Right lobe of liver (tissue), 4 donors: ENCODE results near the gene STRBP.

Experiments
- POLR2A ChIP-seq: fragments of 450-650 bp; IDR thresholded peaks from one replicate; pipeline ENCODE4 v1.6.1; 2017; ENCODE audit warnings: antibody characterized with exemption, mild to moderate bottlenecking
- TF ChIP-seq, protein P1 (sequence below), 4 donors: fragments of 200-600 bp in 3 of 4; fragments of 450-650 bp in 1 of 4; IDR thresholded peaks; one replicate each; pipeline versions ENCODE4 v1.5.1 to v1.8.0; 2016 to 2022; ENCODE audit warnings: antibody characterized with exemption in 4 of 4, mild to moderate bottlenecking in 2 of 4
- donor health status: DM: no; HTN: no; CAD: no.
- donor health status: DM: no; HTN: no; CAD: no.
- donor health status: DM: no; HTN: yes; CAD: no.

GRCh38 chr9:123286324-123286723, 17.9 kb upstream of the STRBP start:
- TF ChIP-seq, protein P1, sequence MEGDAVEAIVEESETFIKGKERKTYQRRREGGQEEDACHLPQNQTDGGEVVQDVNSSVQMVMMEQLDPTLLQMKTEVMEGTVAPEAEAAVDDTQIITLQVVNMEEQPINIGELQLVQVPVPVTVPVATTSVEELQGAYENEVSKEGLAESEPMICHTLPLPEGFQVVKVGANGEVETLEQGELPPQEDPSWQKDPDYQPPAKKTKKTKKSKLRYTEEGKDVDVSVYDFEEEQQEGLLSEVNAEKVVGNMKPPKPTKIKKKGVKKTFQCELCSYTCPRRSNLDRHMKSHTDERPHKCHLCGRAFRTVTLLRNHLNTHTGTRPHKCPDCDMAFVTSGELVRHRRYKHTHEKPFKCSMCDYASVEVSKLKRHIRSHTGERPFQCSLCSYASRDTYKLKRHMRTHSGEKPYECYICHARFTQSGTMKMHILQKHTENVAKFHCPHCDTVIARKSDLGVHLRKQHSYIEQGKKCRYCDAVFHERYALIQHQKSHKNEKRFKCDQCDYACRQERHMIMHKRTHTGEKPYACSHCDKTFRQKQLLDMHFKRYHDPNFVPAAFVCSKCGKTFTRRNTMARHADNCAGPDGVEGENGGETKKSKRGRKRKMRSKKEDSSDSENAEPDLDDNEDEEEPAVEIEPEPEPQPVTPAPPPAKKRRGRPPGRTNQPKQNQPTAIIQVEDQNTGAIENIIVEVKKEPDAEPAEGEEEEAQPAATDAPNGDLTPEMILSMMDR (IDR thresholded peaks at IDR 0.05) = no peak
- no peak for TF ChIP-seq POLR2A
